ENCODE results near the gene EFEMP1.

EFEMP1 gene

GRCh38 chr2:55923091-55923981 is at the start of gene EFEMP1:
TSS of gene EFEMP1 (minus strand) at chr2:55923782. CDS start at chr2:55922440, 1,342 bp downstream.
- DNase-seq (ENCODE audit: low spot score): no peak

GRCh38 chr2:55970500-55970899 is 46.9 kb upstream of the EFEMP1 start:
- DNase-seq (ENCODE audit: low spot score): no peak

- no peak for DNase-seq (ENCODE audit: low spot score)
Observed at GRCh38 chr2:55968941-55969340, 45.4 kb upstream of the EFEMP1 start.

GRCh38 chr2:55966401-55967118 is 43.0 kb upstream of the EFEMP1 start:
- no peak for DNase-seq (ENCODE audit: low spot score)

GRCh38 chr2:55965966-55966365 is 42.4 kb upstream of the EFEMP1 start:
- DNase-seq (ENCODE audit: low spot score): no peak

- DNase-seq (ENCODE audit: low spot score): no peak
Observed at GRCh38 chr2:55965276-55965675, 41.7 kb upstream of the EFEMP1 start.

- DNase-seq (ENCODE audit: low spot score): no peak
Observed at GRCh38 chr2:55962915-55963314, 39.3 kb upstream of the EFEMP1 start.

GRCh38 chr2:55961318-55961911 is 37.8 kb upstream of the EFEMP1 start:
- DNase-seq (ENCODE audit: low spot score): peak; percentile 7

GRCh38 chr2:55958756-55959155 is 35.2 kb upstream of the EFEMP1 start:
- DNase-seq (ENCODE audit: low spot score): no peak

- no peak for DNase-seq (ENCODE audit: low spot score)
Observed at GRCh38 chr2:55957142-55957541, 33.6 kb upstream of the EFEMP1 start.

GRCh38 chr2:55954306-55955035 is 30.9 kb upstream of the EFEMP1 start:
- DNase-seq (ENCODE audit: low spot score): no peak

GRCh38 chr2:55952415-55952814 is 28.8 kb upstream of the EFEMP1 start:
- DNase-seq (ENCODE audit: low spot score): no peak

GRCh38 chr2:55951533-55951932 is 28.0 kb upstream of the EFEMP1 start:
- DNase-seq (ENCODE audit: low spot score): no peak

- no peak for DNase-seq (ENCODE audit: low spot score)
Observed at GRCh38 chr2:55949613-55950012, 26.0 kb upstream of the EFEMP1 start.

- DNase-seq (ENCODE audit: low spot score): no peak
Observed at GRCh38 chr2:55949211-55949610, 25.6 kb upstream of the EFEMP1 start.

GRCh38 chr2:55948176-55948923 is 24.8 kb upstream of the EFEMP1 start:
- no peak for DNase-seq (ENCODE audit: low spot score)

GRCh38 chr2:55947752-55948151 is 24.2 kb upstream of the EFEMP1 start:
- DNase-seq (ENCODE audit: low spot score): no peak

- no peak for DNase-seq (ENCODE audit: low spot score)
Observed at GRCh38 chr2:55946793-55947192, 23.2 kb upstream of the EFEMP1 start.

- DNase-seq (ENCODE audit: low spot score): no peak
Observed at GRCh38 chr2:55943466-55943865, 19.9 kb upstream of the EFEMP1 start.

- DNase-seq (ENCODE audit: low spot score): no peak
Observed at GRCh38 chr2:55936351-55936750, 12.8 kb upstream of the EFEMP1 start.

- DNase-seq (ENCODE audit: low spot score): no peak
Observed at GRCh38 chr2:55934337-55934736, 10.8 kb upstream of the EFEMP1 start.
